Erythroblast (primary cell): ENCODE measurements around the gene NOS1AP.
"Not testable (repeated sequence)": the region's sequence is repeated elsewhere in the genome, so short reads cannot be mapped to it uniquely, and the experiment has no call there.

Experiments
- DNase-seq, 2 experiments: peaks; one replicate each; lab custom pipeline; 2025; lab: John Stamatoyannopoulos, UW
- GATA1 ChIP-seq: IDR thresholded peaks from 2 replicates; pipeline ENCODE4 v1.6.1; 2011; ENCODE audit warnings: low read depth, mild to moderate bottlenecking, control low read depth, low read length, moderate library complexity
- POLR2A ChIP-seq: IDR thresholded peaks from 2 replicates; pipeline ENCODE4 v1.6.1; 2011; ENCODE audit warnings: mild to moderate bottlenecking, low read length

The NOS1AP gene

GRCh38 chr1:162197615-162198421 lies 128.3 kb downstream of the NOS1AP start:
- TF ChIP-seq GATA1 (no peak), POLR2A (no peak)

GRCh38 chr1:162200096-162200847 lies 130.8 kb downstream of the NOS1AP start:
- TF ChIP-seq POLR2A (no peak), GATA1 (no peak)
- DNase-seq, result no peak

More at GRCh38 chr1:162197615-162198421, 128.3 kb downstream of the NOS1AP start:
- DNase-seq, result no peak

DNA sequence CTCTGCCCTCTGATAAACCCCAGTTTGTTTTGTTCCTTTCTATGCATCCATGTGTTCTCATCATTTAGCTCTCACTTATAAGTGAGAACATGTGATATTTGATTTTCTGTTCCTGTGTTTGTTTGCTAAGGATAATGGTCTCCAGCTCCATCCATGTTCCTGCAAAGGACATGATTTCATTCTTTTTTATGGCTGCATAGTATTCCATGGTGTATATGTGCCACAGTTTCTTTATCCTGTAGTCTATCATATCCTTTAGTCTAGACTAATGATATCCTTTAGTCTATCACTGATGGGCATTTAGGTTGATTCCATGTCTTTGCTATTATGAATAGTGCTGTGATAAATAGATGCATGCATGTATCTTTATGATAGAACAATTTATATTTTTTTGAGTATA lies 131.6 kb downstream of the NOS1AP start:
- not testable (repeated sequence) for DNase-seq

DNA sequence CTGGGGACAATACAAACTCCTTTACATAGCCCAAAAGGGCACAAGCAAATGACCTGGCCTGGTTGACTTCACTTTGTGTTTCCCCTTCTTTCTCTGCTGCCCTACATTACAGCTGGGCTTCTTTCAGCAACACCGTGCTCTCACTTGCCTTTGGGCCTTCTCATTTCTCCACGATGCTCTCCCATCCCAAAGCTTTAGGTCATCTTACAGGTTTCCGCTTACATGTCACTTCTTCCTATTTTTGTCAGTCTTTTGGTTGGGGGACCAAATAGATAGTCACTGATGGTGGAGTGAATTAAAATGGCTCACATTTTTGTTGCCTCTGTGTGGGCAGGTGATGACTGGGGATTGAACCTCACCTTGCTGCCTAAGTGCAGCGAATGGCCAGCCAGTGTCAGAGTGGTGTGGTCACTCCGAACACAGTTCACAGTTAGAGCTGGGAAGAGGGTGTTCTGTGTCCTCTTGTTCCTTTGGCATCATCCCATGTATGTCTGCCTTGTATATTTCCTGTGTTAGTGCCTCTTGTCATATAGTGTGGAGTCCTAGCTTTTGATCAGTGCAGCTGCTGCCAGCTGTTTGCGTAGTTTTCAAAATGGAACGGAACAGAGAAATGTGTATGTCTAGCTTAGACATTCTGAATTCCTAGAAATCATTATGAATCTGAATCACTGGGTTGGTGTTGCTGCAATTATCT lies 134.8 kb downstream of the NOS1AP start:
- no peak for TF ChIP-seq GATA1
- no peak for TF ChIP-seq POLR2A
- DNase-seq, result no peak

GRCh38 chr1:162204823-162205155 lies 135.3 kb downstream of the NOS1AP start:
- TF ChIP-seq POLR2A (no peak), GATA1 (no peak)
- no peak for DNase-seq

- no peak for DNase-seq
- TF ChIP-seq GATA1, result no peak
Measured at GRCh38 chr1:162206300-162206699, 136.8 kb downstream of the NOS1AP start.

DNA sequence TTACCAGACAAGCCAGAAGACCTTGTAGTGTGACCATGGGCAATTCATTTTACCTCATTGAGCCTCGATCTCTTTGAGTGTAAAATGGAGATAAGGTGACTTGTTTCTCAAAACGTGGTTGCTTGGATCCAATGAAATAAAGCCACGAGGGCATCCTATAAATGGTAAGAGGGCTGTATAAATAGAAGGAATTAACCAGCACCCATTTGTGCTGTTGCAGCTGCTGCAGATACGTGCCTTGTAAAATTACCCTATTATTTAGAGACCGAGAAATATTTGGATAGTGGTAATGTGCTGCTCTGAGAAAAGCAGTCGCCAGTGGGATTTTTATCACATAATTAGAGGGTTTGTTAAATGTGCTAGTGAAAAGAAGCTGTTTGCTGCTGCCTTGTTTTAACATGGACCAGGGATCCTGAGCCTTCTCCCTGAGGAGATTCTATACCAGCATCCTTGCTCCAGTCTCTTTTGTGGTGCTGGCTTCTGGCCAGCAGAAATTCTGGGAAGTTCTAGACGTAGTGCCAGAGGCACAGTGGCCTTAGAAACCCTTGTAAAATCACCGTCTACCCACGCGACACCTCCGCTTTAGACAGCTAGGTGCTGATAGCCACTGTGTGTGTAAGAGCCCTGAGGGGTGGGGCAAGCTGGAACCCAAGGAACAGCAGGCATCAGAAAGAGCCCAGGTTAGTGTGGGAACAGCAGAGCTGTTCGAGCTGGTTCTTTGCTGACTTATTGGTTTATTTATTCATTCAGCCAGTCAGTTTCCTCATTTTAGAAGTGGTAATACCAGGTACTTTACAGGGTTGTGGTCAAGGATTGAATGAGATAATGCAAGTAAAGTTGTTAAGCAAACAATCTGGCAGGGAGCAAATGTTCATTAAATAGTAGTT lies 137.5 kb downstream of the NOS1AP start:
- no peak for DNase-seq
- TF ChIP-seq POLR2A, result no peak
- TF ChIP-seq GATA1, result no peak

DNA sequence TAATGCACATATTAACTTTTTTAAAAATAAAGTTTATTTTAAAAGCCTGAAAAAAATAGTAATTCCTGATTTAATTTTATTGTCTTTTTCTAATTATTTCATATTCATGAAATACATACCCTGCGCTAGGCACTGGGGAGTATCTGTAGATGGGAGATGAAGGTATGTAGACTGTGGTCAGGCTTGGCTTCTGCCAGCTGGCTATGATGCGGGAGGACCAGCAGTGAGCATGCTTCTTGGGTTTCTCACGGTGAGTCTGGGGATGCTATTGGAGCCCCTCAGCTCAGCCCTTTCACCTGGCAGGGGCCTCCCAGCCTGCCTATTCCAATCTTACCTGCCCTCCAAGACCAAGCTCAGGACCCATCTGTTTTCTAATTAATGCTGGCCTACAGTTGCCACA lies 138.4 kb downstream of the NOS1AP start:
- DNase-seq, result no peak
- TF ChIP-seq GATA1, result no peak
- no peak for TF ChIP-seq POLR2A

DNA sequence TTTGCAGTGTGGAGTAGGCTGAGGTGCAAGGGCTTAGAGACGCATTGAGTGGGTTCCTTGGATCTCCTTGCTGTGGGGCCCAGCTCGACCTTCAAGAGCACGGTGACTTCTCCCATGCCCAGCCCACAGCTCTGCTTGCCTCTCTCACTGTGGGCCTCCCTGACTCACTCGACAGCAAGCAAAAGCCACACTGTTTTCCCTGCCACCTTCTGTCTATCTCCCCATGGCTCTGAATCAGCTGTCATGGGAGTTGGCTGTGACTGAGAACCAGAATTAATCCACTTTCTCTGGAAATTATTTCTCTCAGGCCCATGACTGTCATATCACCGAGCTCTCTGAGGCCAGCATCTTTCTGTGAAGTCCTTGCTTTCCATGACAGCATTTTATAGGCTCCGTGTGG lies 140.7 kb downstream of the NOS1AP start:
- DNase-seq, result no peak
- TF ChIP-seq POLR2A (no peak), GATA1 (no peak)

DNA sequence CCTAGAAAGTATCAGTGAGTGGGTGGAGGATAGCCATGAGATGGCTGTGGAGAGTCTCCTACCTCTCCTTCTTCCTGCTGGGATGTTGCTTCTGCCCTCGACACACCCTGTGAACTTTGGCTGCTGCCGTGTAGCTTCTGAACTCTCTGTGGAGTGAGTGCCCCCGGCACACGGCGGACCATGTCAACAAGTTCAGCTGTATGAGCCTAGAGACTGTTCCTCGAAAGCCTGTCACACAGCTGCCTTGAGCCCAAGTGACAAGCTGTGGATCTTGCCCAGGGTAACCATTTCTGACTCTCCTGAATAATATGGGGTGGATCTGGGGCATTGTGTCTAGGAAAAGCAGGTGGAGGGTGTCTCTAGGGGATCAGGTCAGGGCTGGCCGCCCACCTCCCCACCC lies 143.2 kb downstream of the NOS1AP start:
- DNase-seq, result no peak
- TF ChIP-seq GATA1 (no peak), POLR2A (no peak)

- TF ChIP-seq POLR2A, result no peak
- no peak for TF ChIP-seq GATA1
- DNase-seq, result no peak
Measured at GRCh38 chr1:162213281-162213912, 143.9 kb downstream of the NOS1AP start.

- TF ChIP-seq POLR2A, result no peak
- TF ChIP-seq GATA1, result no peak
Measured at GRCh38 chr1:162214202-162214601, 144.7 kb downstream of the NOS1AP start.

DNA sequence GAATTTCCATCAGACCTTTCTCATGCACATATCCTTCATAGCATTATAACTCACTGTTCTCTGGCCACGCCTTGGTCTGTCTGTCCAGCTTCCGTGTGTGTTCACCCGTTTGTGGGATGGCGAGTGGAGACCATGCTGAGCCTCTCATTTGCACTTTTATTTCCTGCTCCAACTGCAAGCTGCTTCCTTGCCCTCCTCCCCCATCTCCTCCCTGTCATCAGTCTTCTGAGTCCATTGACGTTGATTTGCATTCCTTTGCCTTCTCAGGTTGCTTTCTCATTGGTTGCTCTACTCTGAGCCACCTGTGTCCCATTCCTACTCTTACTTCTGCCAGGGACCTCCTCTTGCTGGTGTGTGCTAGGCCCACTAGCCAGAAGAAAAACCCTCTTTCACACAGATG lies 146.4 kb downstream of the NOS1AP start:
- no peak for TF ChIP-seq GATA1
- no peak for TF ChIP-seq POLR2A
- no peak for DNase-seq

More at GRCh38 chr1:162214202-162214601, 144.7 kb downstream of the NOS1AP start:
- no peak for DNase-seq
